Loucy (cell line): ENCODE data around the gene LSM7.

Experiments used
- EZH2phosphoT487 ChIP-seq: fragments of 200-600 bp; IDR thresholded peaks from 2 replicates; pipeline ENCODE4 v1.6.1; 2018; ENCODE audit warnings: antibody characterized with exemption, mild to moderate bottlenecking, moderate library complexity, borderline replicate concordance
- TF ChIP-seq, protein P1 (sequence below): fragments of 200-600 bp; sonication (generic); conservative IDR thresholded peaks from 2 replicates; pipeline ENCODE4 v1.5.1; 2014; ENCODE audit warnings: mild to moderate bottlenecking, antibody characterized with exemption, low read length

- no peak for TF ChIP-seq EZH2phosphoT487
- TF ChIP-seq, protein P1, sequence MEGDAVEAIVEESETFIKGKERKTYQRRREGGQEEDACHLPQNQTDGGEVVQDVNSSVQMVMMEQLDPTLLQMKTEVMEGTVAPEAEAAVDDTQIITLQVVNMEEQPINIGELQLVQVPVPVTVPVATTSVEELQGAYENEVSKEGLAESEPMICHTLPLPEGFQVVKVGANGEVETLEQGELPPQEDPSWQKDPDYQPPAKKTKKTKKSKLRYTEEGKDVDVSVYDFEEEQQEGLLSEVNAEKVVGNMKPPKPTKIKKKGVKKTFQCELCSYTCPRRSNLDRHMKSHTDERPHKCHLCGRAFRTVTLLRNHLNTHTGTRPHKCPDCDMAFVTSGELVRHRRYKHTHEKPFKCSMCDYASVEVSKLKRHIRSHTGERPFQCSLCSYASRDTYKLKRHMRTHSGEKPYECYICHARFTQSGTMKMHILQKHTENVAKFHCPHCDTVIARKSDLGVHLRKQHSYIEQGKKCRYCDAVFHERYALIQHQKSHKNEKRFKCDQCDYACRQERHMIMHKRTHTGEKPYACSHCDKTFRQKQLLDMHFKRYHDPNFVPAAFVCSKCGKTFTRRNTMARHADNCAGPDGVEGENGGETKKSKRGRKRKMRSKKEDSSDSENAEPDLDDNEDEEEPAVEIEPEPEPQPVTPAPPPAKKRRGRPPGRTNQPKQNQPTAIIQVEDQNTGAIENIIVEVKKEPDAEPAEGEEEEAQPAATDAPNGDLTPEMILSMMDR = no peak
These were observed 4.7 kb downstream of the LSM7 start for GRCh38 chr19:2323707-2324106.
